ENCODE measurements around the gene TTC4.
"Not testable (repeated sequence)": the region's sequence is repeated elsewhere in the genome, so short reads cannot be mapped to it uniquely, and the experiment has no call there.

Gene TTC4

GRCh38 chr1:54768093-54768492 is 52.4 kb downstream of the TTC4 start:
- DNase-seq: peak; percentile 42
- in situ Hi-C loops (cut with HindIII; ENCODE audit: low pct_ligation_motif_present, low pct_unique_long_range_greater_than_20kb, low sequenced_read_pairs): no loop called here

GRCh38 chr1:54772951-54773350 is 57.3 kb downstream of the TTC4 start:
- no peak for DNase-seq
- in situ Hi-C loops (cut with HindIII; ENCODE audit: low pct_ligation_motif_present, low pct_unique_long_range_greater_than_20kb, low sequenced_read_pairs): no loop called here

GRCh38 chr1:54774820-54775498 is 59.3 kb downstream of the TTC4 start:
- in situ Hi-C loops (cut with HindIII; ENCODE audit: low pct_ligation_motif_present, low pct_unique_long_range_greater_than_20kb, low sequenced_read_pairs): no loop called here
- DNase-seq: peak; percentile 10

GRCh38 chr1:54775828-54776721 is 60.4 kb downstream of the TTC4 start:
- DNase-seq; in situ Hi-C loops (cut with HindIII; ENCODE audit: low pct_ligation_motif_present, low pct_unique_long_range_greater_than_20kb, low sequenced_read_pairs): not testable (repeated sequence)

- DNase-seq: no peak
- in situ Hi-C loops (cut with HindIII; ENCODE audit: low pct_ligation_motif_present, low pct_unique_long_range_greater_than_20kb, low sequenced_read_pairs): no loop called here
Observed at GRCh38 chr1:54777011-54777410, 61.4 kb downstream of the TTC4 start.

DNA sequence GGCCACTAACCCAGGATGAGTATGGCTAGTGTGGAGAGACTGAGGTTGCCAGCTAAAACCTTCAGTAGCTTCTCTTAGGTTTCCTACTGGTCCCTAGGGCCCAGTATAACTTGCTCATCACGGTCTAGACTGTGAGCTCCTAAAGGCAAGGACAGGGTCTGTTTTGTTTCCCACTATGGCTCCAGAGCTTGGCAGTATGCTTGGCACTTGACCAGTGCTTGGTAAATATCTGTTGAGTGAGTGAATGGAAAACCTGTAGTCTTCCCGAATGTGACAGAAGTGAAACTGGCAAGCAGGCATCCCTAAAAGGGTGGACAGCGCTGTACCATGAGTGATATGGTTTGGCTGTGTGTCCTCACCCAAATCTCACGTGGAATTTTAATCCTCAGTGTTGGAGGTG is 61.8 kb downstream of the TTC4 start:
- in situ Hi-C loops (cut with HindIII; ENCODE audit: low pct_ligation_motif_present, low pct_unique_long_range_greater_than_20kb, low sequenced_read_pairs): no loop called here
- no peak for DNase-seq

DNA sequence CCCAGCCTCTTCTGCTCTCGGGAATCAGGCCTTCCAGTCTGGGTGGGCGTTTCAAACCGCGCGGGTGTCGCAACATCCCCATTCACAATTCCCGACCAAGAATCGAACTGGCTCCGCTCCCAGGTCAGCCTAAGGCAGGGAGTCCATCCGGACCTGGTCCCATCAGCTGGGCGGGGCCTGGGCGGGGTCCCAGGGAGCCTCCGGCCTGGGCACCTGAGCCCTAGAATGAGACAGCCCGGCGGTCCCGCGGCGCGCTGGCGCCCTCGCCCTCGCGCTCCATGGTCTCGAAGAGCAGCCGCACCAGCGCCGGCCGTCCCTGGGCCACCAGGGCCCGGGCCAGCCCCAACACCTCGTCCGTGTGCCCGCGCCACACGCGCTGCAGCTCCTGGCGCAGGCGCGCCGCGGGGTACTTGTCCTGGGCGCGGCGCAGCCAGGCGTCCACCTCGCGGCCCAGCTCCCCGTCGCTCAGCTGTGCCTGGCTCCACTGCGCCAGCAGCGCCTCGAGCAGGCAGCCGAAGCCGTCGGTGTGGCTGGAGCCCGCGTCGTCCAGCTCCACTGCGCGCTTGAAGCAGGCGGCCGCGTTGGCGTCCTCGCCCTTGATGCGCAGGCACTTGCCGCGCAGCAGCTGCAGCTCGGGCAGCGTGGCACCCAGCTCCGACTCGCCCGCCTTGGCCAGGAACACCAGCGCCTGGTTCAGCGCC is 65.5 kb downstream of the TTC4 start:
- in situ Hi-C loops (cut with HindIII; ENCODE audit: low pct_ligation_motif_present, low pct_unique_long_range_greater_than_20kb, low sequenced_read_pairs): no loop called here

DNA sequence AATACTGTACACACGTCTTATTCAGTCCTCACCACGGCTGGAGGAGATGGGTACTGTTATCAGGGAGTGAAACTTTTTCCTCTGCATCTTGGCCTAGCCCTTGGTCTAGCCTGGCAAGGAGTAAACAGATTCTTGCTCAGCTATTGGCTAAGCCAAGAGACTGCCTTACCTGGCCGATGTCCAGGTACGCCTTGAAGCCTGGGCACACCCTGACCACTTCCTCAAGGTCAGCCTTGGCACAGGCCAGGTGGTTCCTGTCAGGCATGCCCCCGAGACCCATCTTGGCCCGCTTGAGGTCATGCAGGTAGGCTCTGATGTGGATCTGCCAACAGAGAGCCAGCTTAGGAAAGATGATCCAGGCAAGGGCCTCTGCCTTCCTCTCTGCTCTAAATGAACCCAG is 66.5 kb downstream of the TTC4 start:
- in situ Hi-C loops (cut with HindIII; ENCODE audit: low pct_ligation_motif_present, low pct_unique_long_range_greater_than_20kb, low sequenced_read_pairs): no loop called here
- no peak for DNase-seq

More for the DNA sequence above, 65.5 kb downstream of the TTC4 start:
- no peak for DNase-seq

- no peak for DNase-seq
- in situ Hi-C loops (cut with HindIII; ENCODE audit: low pct_ligation_motif_present, low pct_unique_long_range_greater_than_20kb, low sequenced_read_pairs): no loop called here
Observed at GRCh38 chr1:54782588-54782987, 66.9 kb downstream of the TTC4 start.

DNA sequence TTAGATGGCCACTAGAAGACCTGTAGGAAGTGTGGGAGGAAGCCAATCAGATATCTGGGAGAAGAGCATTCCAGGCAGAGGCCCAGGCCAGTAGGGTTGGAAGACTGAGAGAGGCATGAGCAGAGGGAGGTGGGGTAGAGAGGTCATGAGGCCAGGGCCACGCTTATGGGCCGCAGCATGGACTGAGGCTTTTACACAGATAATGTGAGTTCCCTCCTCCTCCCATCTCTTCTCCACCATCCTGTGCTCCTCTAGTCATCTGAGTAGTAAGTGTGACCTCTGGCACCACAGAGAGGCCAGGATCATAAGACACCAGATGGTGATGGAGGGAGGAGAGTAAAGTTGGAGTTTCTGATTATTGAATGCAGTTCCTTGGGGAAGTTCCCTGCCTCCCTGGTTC is 68.4 kb downstream of the TTC4 start:
- in situ Hi-C loops (cut with HindIII; ENCODE audit: low pct_ligation_motif_present, low pct_unique_long_range_greater_than_20kb, low sequenced_read_pairs): no loop called here
- no peak for DNase-seq

DNA sequence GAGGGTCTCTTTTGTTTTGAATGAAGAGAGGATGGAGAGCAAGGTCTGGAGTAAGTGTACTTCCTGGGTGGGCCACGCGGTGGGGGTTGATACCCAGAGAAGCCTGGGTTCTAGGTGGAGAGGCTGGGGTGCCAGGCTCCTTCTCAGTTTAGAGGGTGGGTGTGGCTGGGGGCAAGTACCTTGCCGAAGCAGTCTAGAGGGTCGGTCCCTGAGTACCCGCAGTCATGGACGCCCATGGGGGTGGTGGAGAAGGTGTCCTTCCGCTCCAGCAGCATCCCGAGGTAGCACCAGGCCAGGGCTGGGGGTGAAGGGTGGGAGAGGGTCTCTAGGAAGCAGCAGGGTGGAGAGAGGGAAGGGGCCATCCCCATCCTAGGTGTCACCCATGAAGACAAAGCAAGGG is 71.1 kb downstream of the TTC4 start:
- in situ Hi-C loops (cut with HindIII; ENCODE audit: low pct_ligation_motif_present, low pct_unique_long_range_greater_than_20kb, low sequenced_read_pairs): no loop called here
- no peak for DNase-seq

DNA sequence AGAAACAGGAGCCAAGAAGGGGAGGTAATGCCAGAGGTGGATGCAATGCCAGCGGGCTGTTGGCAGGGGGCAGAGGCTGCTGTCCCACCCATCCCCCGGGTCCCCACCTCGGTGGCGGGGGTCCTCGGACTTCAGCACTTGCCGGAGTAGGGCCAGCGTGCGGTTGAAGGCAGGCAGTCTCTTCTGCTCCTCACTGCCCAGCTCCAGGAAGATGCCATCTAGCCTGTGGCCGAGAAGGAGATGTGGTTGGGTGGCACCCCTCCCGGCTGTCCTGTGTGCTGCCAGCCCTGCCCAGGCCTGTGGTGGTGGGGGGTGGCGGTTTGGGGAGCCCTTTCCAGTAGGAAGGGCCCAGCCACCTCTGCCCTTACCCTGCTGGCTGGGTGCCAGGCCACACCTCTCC is 71.9 kb downstream of the TTC4 start:
- in situ Hi-C loops (cut with HindIII; ENCODE audit: low pct_ligation_motif_present, low pct_unique_long_range_greater_than_20kb, low sequenced_read_pairs): no loop called here
- DNase-seq: no peak

DNA sequence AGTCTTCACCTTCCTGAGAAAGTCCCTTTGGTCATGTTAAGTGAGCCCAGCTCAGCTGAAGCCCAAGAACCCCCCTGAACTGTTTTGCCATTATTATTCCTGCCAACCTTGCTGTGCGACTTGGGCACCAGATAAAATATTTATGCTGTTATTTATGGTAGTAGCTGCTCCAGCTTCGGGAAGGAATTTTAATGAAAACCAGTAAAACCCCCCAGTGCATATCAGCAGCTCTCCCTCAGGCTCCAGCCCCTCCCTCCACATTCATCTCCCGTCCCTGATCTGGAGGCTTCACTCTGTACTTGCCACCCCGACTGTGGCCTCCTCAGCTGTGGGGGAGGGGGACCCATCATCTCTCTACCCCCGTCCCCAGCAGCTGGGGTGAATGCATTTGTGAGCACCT is 72.8 kb downstream of the TTC4 start:
- DNase-seq: no peak
- in situ Hi-C loops (cut with HindIII; ENCODE audit: low pct_ligation_motif_present, low pct_unique_long_range_greater_than_20kb, low sequenced_read_pairs): no loop called here

DNA sequence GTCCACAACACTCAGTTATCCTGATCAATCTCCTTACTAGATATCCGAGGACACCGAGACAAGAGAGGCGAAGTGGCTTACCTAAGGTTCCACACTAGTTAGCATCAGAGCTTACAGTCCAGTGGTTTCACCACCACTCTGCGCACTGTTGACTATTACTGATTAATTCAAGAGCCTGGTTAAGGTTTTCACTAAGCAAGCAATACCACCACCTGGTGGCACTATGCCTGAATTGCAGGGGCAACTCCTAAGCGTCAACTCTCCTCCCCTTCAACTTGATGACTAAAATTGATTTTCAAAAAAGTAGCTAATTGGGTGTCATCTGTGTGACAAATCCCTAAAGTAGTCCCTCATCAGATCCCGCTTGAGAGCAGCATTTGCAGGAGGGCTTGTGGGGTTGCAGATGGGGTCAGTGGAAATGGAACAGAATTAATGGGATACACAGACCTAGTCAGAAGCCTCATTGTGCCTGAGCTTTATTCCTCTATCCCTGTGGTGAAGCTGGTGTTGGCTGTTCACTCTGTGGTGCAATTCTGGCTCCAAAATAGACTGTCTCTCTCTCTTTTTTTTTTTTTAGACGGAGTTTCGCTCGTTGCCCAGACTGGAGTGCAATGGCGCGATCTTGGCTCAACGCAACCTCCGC is 76.3 kb downstream of the TTC4 start:
- in situ Hi-C loops (cut with HindIII; ENCODE audit: low pct_ligation_motif_present, low pct_unique_long_range_greater_than_20kb, low sequenced_read_pairs): no loop called here
- peak; percentile 39 for DNase-seq
